BE2C (cell line): ENCODE results near the gene EFCAB6.

Experiments used
- DNase-seq: peaks from one replicate; pipeline ENCODE4 v3.0.0-alpha.2; 2020
- H3K27me3 ChIP-seq: fragments of 250-450 bp; sonication (Bioruptor Pico); 2 replicates; pipeline ENCODE4 v1.5.1; 2020; ENCODE audit warnings: mild to moderate bottlenecking
- H3K36me3 ChIP-seq: fragments of 250-450 bp; sonication (Bioruptor Pico); 2 replicates; pipeline ENCODE4 v1.5.1; 2020; ENCODE audit warnings: mild to moderate bottlenecking
- H3K4me1 ChIP-seq: fragments of 250-450 bp; sonication (Bioruptor Pico); 2 replicates; pipeline ENCODE4 v1.5.1; 2020
- H3K4me3 ChIP-seq: 2 replicates; pipeline ENCODE4 v1.5.1; 2011; ENCODE audit warnings: low read depth, low read length
- H3K9me3 ChIP-seq: fragments of 250-450 bp; sonication (Bioruptor Pico); 2 replicates; pipeline ENCODE4 v1.5.1; 2020
- TF ChIP-seq, protein P1 (sequence below): IDR thresholded peaks from 2 replicates; pipeline ENCODE4 v1.5.1; 2012; ENCODE audit warnings: mild to moderate bottlenecking, low read depth, low read length

Gene EFCAB6

GRCh38 chr22:43639228-43639948 is 172.7 kb downstream of the EFCAB6 start:
- TF ChIP-seq, protein P1, sequence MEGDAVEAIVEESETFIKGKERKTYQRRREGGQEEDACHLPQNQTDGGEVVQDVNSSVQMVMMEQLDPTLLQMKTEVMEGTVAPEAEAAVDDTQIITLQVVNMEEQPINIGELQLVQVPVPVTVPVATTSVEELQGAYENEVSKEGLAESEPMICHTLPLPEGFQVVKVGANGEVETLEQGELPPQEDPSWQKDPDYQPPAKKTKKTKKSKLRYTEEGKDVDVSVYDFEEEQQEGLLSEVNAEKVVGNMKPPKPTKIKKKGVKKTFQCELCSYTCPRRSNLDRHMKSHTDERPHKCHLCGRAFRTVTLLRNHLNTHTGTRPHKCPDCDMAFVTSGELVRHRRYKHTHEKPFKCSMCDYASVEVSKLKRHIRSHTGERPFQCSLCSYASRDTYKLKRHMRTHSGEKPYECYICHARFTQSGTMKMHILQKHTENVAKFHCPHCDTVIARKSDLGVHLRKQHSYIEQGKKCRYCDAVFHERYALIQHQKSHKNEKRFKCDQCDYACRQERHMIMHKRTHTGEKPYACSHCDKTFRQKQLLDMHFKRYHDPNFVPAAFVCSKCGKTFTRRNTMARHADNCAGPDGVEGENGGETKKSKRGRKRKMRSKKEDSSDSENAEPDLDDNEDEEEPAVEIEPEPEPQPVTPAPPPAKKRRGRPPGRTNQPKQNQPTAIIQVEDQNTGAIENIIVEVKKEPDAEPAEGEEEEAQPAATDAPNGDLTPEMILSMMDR: no peak
- peaks cover 10% of the 10 kb centered on the region; the same call in 1 of the 2 replicates for H3K27me3 ChIP-seq
- H3K4me3 ChIP-seq: no peak overlapping the region
- no peaks in the 10 kb centered on the region for H3K4me1 ChIP-seq
- H3K9me3 ChIP-seq: no peaks in the 10 kb centered on the region; the same call in 1 of the 2 replicates
- no peak for DNase-seq
- H3K36me3 ChIP-seq: no peaks in the 10 kb centered on the region

DNA sequence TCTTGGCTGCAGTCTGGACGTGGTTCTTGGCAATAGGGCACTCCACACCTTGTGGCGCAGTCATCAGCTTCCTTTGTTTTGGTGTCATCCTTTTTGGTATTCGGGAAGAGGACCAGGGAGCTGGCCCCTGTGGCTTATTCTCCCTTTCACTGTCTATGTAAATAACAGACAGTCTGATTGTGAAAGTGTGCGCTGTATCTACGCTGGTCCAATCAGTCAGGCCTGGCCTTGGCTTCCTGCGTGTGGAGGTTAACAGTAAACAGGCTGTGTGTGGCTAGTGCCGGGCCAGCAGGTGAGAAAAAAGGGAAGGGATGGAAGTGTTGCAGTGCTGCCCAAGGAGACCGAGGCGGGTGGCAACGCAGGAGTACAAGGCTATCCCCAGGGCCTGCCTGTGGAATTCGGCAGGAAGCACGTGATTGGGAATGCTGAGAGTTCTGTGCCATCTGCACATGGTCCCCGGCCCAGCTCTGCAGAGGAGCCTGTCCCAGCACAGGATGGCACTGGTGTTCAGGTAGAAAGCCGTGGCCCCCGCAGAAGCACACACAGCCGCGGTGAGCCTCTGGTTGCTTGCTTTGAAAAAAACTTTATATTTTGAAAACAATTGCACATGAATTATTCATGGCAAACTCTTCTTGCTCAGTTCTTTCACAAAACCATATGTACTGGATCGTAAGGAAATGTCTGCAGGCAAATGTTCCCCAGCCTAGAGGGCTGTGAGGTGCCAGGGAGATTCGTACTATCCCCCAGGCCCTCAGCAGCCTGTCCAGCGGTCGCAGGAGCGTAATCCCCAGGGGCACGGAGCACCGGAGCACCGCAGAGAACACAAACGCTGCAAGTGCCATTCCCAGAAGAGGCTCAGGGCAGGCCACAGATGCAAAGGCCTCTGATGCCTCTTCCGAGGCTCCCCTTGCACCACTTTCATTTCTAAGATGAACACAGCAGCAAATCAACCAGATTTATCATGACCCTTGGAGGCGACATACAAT is 174.5 kb downstream of the EFCAB6 start:
- no peak for DNase-seq
- Histone ChIP-seq H3K4me3 (no peak overlapping the region), H3K9me3 (no peaks in the 10 kb centered on the region; the same call in 1 of the 2 replicates), H3K4me1 (no peaks in the 10 kb centered on the region), H3K27me3 (peaks cover 4% of the 10 kb centered on the region; the same call in 1 of the 2 replicates), H3K36me3 (no peaks in the 10 kb centered on the region)
- TF ChIP-seq, protein P1: no peak

- no peak for DNase-seq
- Histone ChIP-seq H3K4me3 (no peak overlapping the region), H3K27me3 (peaks cover 3% of the 10 kb centered on the region; the same call in 1 of the 2 replicates), H3K4me1 (no peaks in the 10 kb centered on the region), H3K36me3 (no peaks in the 10 kb centered on the region), H3K9me3 (no peaks in the 10 kb centered on the region; the same call in 1 of the 2 replicates)
- TF ChIP-seq, protein P1: no peak
Measured at GRCh38 chr22:43636086-43636485, 176.0 kb downstream of the EFCAB6 start.

DNA sequence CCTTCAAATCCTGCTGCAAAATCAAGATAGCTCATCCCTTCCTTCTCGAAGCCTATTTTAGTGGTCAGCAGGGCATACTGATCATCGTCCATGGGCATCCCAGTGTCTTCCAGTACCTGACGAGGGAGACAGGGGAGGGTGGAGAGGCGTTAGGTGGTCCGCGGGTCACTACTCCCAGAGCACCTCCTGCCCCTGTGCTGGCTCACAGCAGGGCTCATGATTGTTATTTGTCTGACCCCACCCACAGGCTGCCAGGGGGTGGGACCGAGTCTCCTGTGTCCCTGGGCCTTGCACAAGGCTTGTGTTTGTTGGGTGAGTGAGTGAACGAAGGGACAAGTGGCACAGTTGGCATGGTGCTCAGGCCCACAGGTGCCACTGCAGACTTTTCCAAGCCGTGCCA is 177.0 kb downstream of the EFCAB6 start:
- Histone ChIP-seq H3K9me3 (no peaks in the 10 kb centered on the region), H3K4me1 (no peaks in the 10 kb centered on the region), H3K36me3 (no peaks in the 10 kb centered on the region), H3K27me3 (peaks cover 3% of the 10 kb centered on the region; the same call in 1 of the 2 replicates), H3K4me3 (no peak overlapping the region)
- TF ChIP-seq, protein P1: no peak
- DNase-seq: no peak

GRCh38 chr22:43634316-43634715 is 177.8 kb downstream of the EFCAB6 start:
- H3K9me3 ChIP-seq: no peaks in the 10 kb centered on the region
- no peaks in the 10 kb centered on the region for H3K36me3 ChIP-seq
- H3K4me3 ChIP-seq: no peak overlapping the region
- no peak for DNase-seq
- TF ChIP-seq, protein P1: no peak
- no peaks in the 10 kb centered on the region for H3K4me1 ChIP-seq
- H3K27me3 ChIP-seq: peaks cover 3% of the 10 kb centered on the region; the same call in 1 of the 2 replicates
